ENCODE measurements around the gene VWCE. TPM values are rescaled to one million over a fixed set of nuclear protein-coding genes. Genes with fewer than 3 reads are reported as not detected.

Gene VWCE
- total RNA-seq, 3 donors from 2014 or later = 0.88 to 3.2 (median 2.6) TPM

GRCh38 chr11:61336171-61336935 is 41.2 kb upstream of the VWCE start:
- no peaks in the 10 kb centered on the region for H3K36me3 ChIP-seq
- no peak for TF ChIP-seq POLR2A (IDR thresholded peaks at IDR 0.05)
- TF ChIP-seq POLR2AphosphoS5 (IDR thresholded peaks at IDR 0.05) = peak; percentile 54 to 73 (median 58)
- peak; percentile 94 to 98 (median 98) for TF ChIP-seq CTCF (IDR thresholded peaks at IDR 0.05)
- intact Hi-C loops (cut with DNase I; ENCODE audit: low total_unique reads) = loop anchor here (5.0 kb wide), 1 partner anchor 46 kb away; no protein-coding TSS in a partner anchor

GRCh38 chr11:61335355-61335710 is 40.2 kb upstream of the VWCE start:
- DNase-seq (ENCODE audit: low spot score in 2 of 2) = no peak
- intact Hi-C loops (cut with DNase I; ENCODE audit: low total_unique reads) = loop anchor here (5.0 kb wide), 1 partner anchor 47 kb away; no protein-coding TSS in a partner anchor

More at GRCh38 chr11:61336171-61336935, 41.2 kb upstream of the VWCE start:
- Histone ChIP-seq H3K4me1 (peaks cover 14 to 15% of the 10 kb centered on the region in 2 donors), H3K4me3 (no peak overlapping the region), H3K27ac (peak overlapping the region; percentile 72 to 96), H3K9me3 (no peaks in the 10 kb centered on the region), H3K27me3 (no peaks in the 10 kb centered on the region)
- DNase-seq (ENCODE audit: low spot score in 2 of 2) = peak; percentile 81 to 86

GRCh38 chr11:61334434-61335354 is 39.6 kb upstream of the VWCE start:
- intact Hi-C loops (cut with DNase I; ENCODE audit: low total_unique reads) = loop anchor here (5.0 kb wide), 1 partner anchor 48 kb away; no protein-coding TSS in a partner anchor
- Histone ChIP-seq H3K4me1 (peaks cover 19 to 20% of the 10 kb centered on the region in 2 donors), H3K36me3 (no peaks in the 10 kb centered on the region), H3K4me3 (no peak overlapping the region), H3K27me3 (no peaks in the 10 kb centered on the region), H3K9me3 (no peaks in the 10 kb centered on the region), H3K27ac (peak overlapping the region; percentile 72 to 96)
- TF ChIP-seq POLR2A (IDR thresholded peaks at IDR 0.05) (no peak), CTCF (IDR thresholded peaks at IDR 0.05) (no peak), POLR2AphosphoS5 (IDR thresholded peaks at IDR 0.05) (no peak)
- DNase-seq (ENCODE audit: low spot score in 2 of 2) = no peak

More at GRCh38 chr11:61335355-61335710, 40.2 kb upstream of the VWCE start:
- H3K36me3 ChIP-seq = no peaks in the 10 kb centered on the region
- no peaks in the 10 kb centered on the region for H3K27me3 ChIP-seq
- peaks cover 19 to 20% of the 10 kb centered on the region in 2 donors for H3K4me1 ChIP-seq
- no peaks in the 10 kb centered on the region for H3K9me3 ChIP-seq
- H3K27ac ChIP-seq = peak overlapping the region; percentile 72 to 96
- TF ChIP-seq CTCF (IDR thresholded peaks at IDR 0.05) = no peak
- TF ChIP-seq POLR2AphosphoS5 (IDR thresholded peaks at IDR 0.05) = no peak
- TF ChIP-seq POLR2A (IDR thresholded peaks at IDR 0.05) = no peak
- H3K4me3 ChIP-seq = no peak overlapping the region

GRCh38 chr11:61333550-61334433 is 38.7 kb upstream of the VWCE start:
- Histone ChIP-seq H3K9me3 (no peaks in the 10 kb centered on the region), H3K36me3 (peaks cover 6% of the 10 kb centered on the region), H3K27me3 (no peaks in the 10 kb centered on the region), H3K4me1 (peaks cover 20 to 21% of the 10 kb centered on the region in 2 donors), H3K27ac (peak overlapping the region; percentile 93 to 96), H3K4me3 (peak overlapping the region; percentile 86 to 100 (median 93))
- TF ChIP-seq POLR2AphosphoS5 (IDR thresholded peaks at IDR 0.05) (no peak), CTCF (IDR thresholded peaks at IDR 0.05) (no peak), POLR2A (IDR thresholded peaks at IDR 0.05) (no peak)
- intact Hi-C loops (cut with DNase I; ENCODE audit: low total_unique reads) = no loop called here
- DNase-seq (ENCODE audit: low spot score in 2 of 2) = no peak
